CD4-positive, alpha-beta T cell treated with Interleukin-10 for 1 hour (primary cell): ENCODE data around the gene C6orf120.

ENCODE experiments used
- DNase-seq: peaks from one replicate; pipeline ENCODE4 v3.0.0-alpha.2; 2020

The C6orf120 gene

GRCh38 chr6:169726049-169726400 lies 24.1 kb downstream of the C6orf120 start:
- no peak for DNase-seq

GRCh38 chr6:169726963-169727362 lies 25.0 kb downstream of the C6orf120 start:
- DNase-seq: no peak

GRCh38 chr6:169729961-169730360 lies 28.0 kb downstream of the C6orf120 start:
- DNase-seq: no peak

GRCh38 chr6:169738204-169738975 lies 36.5 kb downstream of the C6orf120 start:
- DNase-seq: no peak

- DNase-seq: no peak
These were observed 37.1 kb downstream of the C6orf120 start for GRCh38 chr6:169738976-169739529.

GRCh38 chr6:169741344-169741743 lies 39.4 kb downstream of the C6orf120 start:
- no peak for DNase-seq

GRCh38 chr6:169745405-169745804 lies 43.5 kb downstream of the C6orf120 start:
- DNase-seq: no peak

- no peak for DNase-seq
These were observed 44.6 kb downstream of the C6orf120 start for GRCh38 chr6:169746556-169746955.

GRCh38 chr6:169751242-169752073 lies 49.5 kb downstream of the C6orf120 start, which contains the start of the genes DYNLT2 and ERMARD:
Gene DYNLT2 (minus strand): TSS chr6:169751572. CDS start chr6:169751458, 114 bp downstream.
Gene ERMARD (plus strand): TSS chr6:169751622. CDS start chr6:169751658, 36 bp downstream.
- DNase-seq: peak; percentile 94

GRCh38 chr6:169752074-169752623 lies 50.2 kb downstream of the C6orf120 start:
- no peak for DNase-seq
